Neural cell (in vitro differentiated cells): ENCODE results near the gene HIC2.
"Not testable (repeated sequence)": the region's sequence is repeated elsewhere in the genome, so short reads cannot be mapped to it uniquely, and the experiment has no call there.

Source experiments
- CTCF ChIP-seq: fragments of 450-650 bp; IDR thresholded peaks from 2 replicates; pipeline ENCODE4 v1.5.1; 2014; ENCODE audit warnings: antibody characterized with exemption, mild to moderate bottlenecking, moderate library complexity; ENCODE audit not compliant: poor library complexity, severe bottlenecking
- TAF1 ChIP-seq: IDR thresholded peaks from 2 replicates; pipeline ENCODE4 v1.6.1; 2012; ENCODE audit warnings: low read depth

- TF ChIP-seq TAF1, CTCF: not testable (repeated sequence)
These were observed 41.3 kb upstream of the HIC2 start for GRCh38 chr22:21375880-21376279.
